Hepatic stellate cell (primary cell): Measurements from ENCODE around the gene CMIP.
A peak's percentile ranks its signal among the peaks of the same experiment; 100 is the strongest.

ENCODE experiments used
- DNase-seq: peaks from one replicate; pipeline ENCODE4 v3.0.0; 2011; ENCODE audit warnings: low spot score

The CMIP gene

DNA sequence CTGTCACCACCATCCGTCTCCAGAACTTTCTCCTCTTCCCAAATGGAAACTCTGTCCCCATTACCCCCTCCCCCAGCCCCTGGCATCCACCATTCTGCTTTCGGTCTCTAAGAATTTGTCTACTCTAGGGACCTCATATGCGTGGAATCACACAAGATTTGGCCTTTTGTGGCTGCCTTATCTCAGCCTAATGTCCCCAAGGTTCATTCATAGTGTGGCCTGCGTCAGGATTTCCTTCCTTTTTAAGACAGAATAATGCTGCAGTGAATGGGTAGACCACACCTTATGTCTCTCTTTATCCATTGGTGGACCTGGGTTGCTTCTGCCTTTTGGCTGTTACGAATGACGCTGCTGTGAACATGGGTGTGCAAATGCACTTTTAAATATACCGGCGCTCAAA, 194.7 kb downstream of the CMIP start:
- DNase-seq, result no peak

DNA sequence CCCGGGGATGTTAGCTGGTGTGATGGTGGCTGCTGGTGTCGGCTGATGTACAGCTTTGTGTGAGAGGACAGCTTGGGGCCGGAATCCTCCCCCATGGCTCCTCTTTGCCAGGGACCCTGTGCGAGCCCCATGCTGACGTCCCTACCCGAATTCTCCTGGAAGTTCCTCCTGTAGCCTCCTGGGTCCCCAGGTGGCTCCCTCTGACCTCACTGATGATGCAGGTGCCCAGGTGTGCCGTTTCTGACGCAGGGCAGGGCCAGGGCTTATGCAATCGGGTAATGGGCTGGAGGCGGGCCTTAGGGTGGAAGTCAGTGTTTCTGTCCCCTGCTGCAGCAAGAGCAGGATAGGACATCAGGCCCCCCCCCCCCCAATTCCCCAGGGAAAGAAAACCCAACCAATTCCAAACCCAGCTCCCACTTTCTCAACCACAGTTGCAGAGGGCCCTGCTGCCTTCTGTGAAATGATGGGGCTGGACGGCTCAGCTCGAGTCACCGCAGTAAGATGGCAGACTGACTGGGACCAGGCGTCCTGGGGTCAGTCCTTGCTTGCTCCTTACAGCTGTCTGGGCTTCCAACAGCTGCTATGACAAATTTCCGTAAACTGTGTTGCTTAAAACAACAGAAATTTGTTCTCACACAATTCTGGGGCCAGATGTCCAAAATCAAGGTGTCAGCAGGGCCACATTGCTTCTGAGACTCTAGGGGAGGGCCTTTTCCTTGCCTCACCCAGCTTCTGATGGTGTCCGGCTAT, 195.5 kb downstream of the CMIP start:
- no peak for DNase-seq

DNA sequence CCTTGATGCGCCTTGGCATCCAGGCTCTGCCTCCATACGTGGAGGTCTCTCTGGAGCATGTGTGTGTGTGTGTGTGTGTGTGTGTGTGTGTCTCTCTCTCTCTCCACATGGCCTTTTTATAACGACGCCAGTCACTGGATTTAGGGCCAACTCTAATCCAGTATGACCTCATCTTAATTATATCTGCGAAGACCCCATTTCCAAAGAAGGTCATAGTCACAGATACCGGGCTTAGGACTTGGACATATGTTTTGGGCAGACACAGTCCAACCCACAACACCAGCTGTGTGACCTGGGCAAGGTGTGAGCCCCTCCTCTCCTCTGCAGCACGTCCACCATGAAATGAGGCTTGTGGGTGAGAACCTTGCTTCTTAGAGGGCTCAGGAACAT, 196.1 kb downstream of the CMIP start:
- no peak for DNase-seq

DNA sequence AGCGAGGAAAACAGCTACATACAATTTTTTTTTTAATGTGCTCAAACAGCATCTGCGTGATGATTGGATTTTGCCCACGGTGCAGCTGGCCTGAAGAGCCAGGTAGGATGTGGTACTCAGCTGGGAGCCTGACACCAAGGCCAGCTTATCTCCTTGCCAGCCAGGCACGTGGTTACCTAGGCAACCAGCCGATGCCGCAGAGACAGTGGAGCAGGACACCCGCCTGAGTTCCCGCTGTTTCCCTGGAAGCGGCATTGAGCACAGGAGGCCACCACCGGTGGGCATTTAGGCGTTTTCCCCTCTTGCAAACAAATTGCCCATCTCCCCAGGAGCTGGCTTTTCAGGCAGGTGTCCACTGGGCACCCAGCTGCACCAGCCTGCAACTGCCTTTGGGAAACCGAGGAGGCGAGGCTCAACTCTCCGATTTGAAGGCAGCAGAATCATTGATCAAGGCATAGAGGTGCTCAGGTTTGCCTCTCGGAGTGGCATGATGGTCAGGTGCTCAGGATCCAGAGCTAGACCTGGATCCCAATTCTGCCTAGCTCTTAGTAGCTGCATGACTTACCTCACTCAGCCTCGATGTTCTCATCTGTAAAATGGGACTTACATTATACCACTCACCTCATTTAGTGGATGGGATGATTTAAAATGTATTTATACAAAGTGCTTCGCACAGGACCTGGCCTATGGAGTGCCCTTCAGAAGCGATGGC, 196.9 kb downstream of the CMIP start:
- DNase-seq, result no peak

DNA sequence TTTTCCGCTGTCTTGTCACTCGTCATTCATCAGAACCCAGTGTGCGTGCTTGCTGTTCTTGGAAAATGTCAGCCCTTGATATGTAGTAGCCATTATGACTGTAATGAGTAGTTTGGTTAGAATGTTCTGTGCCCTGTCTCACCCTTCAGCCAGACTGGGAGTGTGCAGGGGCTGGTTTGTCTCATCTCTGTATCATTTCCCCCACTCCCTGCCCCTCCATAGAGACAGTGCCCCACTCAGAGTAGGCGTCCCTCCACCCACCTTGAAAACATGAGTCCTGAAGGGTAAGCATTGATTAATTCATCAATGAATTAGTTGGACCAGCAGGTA, 197.5 kb downstream of the CMIP start:
- DNase-seq, result no peak

DNA sequence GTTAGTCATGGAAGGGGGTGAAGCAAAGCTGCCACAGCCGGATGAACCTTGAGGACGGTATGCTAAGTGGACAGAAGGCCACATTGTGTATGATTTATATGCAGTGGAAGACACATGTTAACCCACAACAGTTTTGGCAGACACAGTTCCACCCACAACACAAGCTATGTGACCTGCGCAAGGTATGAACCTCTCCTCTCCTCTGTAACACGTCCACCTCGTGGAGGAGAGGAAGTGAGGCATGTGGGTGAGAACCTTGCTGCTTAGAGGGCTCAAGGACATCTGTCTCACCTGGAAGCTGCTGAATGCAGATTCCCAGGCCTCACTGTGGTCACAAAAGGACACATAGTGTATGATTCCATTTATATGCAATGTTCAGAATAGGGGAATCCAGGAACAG, 198.3 kb downstream of the CMIP start:
- no peak for DNase-seq

DNA sequence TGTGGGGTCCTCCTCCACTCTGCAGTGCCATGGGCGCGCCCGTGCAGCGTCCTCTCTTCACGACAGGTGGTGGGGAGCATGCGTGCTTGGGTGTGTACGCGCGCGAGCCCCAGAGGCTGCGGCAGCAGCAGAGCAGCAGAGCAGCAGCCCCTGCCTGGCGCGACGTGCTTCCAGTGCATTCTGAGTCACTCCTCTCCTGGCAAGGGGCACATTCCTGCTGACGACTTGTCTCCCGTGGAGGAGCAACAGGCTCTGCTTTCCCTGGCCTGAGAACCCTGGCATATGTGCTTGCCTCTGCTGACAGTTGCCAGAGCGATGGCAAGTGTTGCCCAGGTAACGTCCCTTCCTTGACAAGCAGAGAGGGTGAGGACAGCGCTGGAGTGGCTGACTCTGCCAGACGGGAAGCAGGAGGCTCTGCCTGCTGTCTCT, 200.7 kb downstream of the CMIP start:
- DNase-seq, result peak; percentile 44

DNA sequence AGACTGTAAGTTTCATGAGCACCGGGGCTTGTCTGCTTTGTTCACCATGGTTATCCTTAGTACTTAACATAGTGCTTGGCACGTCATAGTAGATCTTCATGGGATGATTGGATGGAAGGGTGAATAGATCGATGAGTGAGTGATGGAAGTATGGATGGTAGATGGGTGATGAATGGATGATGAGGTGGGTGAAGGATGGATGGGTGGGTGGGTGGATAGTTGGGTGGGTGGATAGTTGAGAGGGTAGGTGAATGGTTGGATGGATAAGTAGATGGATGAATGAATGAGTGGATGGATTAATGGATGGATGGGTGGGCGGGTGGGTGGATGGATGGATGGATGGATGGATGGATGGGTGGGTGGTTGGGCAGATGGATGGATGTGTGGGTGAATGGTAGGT, 201.3 kb downstream of the CMIP start:
- DNase-seq, result no peak

DNA sequence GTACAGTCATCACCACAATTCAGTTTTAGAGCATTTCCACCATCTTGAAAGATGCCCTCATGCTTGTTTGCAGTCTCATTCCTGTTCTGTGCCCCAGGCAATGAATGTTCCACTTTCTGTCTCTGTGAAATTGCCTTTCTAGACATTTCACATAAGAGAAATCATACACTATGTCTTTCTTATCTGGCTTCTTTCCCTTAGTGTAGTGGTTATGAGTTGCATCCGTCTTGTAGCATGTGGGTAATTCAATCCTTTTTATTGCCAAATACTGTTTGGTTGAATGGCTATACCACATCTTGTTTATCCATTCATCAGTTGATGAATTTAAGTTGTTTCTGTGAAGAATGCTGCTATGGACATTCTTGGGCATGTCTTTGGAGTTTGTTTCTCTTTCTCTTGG, 202.0 kb downstream of the CMIP start:
- DNase-seq, result no peak

DNA sequence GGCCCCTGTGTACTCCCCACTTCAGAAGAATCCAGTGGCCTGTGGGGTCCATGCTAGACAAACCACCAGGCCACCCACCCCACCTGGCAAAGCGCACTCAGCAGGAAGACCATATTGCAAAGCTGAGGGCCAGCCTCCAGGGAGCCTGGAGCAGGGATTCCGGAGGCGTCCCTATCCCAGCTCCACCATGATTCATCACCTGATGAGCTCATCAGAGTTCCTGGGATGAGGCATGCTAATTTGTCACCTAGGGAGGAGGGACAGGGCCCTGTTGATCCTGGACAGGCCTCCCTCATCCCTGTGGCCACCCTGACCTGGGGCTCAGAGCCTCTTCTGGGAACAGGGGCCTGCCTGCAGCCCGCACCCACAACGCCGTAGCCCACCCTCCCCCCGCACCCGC, 202.9 kb downstream of the CMIP start:
- DNase-seq, result peak; percentile 87

DNA sequence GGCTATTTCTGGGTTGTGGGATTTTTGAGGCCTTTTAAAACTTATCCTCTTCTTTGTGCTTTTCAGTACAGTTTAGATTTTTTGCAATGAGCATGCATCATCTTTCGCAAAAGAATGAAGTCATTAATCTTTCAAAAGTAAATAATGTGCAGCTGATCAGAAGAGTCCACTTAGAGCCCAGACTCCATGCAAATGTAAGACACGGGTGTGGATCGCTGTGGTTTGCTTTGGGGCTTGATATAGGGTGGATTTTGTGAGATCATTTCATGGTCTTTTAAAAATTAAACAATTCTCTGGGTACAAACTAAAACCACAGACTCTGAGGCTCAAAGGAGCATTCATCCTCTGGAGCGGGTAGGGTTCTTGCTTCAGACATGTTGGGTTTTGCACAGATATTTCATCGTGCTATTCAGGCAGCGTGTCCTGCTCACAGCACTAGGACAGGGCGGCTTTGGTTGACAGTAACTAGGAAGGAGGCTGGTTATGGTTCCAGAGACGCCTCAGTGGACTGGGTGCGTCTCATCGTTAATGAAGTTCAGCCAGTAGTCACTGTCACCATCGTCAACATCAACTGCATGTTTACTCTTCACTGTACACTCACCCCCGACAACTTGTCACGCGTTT, 205.1 kb downstream of the CMIP start:
- no peak for DNase-seq

DNA sequence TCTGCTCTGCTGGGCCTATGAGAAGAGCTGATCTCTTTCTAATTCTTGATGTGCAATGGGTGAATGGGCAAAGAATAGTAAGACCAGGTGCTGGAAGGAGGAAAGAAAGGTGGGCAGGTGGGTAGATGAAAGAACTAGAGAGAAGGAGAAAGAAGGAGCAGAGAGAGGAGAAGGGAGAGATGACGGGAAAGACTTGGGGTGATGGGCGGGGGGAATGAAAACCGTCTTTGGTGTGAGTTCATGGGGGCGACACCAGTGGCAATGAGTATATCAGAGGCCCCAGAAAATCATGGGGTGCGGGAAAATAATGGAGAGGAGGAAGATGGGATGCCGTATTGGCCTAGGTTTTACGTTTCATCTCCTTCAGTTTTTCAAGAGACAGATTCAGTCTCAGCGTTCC, 205.7 kb downstream of the CMIP start:
- DNase-seq, result no peak

DNA sequence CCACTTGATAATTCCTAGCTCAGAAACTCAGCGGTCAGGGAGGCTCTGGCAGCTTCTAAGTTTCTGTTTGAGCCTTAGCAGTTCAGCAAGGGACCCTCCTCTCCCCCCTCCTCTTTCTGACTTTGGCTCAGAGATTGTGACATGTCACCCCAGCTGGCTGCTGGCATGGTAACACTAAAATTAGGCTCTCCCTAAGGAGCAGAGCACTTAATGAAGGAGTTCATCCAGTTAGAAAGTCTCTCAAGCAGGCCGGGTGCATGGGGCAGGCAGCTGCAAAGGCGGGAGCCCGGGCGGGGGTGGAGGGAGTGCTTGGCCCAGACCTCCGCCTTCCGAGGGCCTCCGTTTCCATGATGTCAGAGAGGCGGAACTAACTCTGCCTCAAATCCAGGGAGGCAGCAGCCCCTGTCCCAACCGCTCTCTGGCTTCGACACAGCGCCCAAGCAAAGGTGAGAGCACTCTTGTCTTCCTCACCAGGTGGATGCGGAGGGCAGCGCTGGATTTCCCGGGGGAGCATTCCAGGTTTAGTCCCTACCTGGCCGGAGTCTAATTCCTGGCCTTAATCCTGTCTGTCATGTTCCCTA, 206.5 kb downstream of the CMIP start:
- DNase-seq, result no peak

DNA sequence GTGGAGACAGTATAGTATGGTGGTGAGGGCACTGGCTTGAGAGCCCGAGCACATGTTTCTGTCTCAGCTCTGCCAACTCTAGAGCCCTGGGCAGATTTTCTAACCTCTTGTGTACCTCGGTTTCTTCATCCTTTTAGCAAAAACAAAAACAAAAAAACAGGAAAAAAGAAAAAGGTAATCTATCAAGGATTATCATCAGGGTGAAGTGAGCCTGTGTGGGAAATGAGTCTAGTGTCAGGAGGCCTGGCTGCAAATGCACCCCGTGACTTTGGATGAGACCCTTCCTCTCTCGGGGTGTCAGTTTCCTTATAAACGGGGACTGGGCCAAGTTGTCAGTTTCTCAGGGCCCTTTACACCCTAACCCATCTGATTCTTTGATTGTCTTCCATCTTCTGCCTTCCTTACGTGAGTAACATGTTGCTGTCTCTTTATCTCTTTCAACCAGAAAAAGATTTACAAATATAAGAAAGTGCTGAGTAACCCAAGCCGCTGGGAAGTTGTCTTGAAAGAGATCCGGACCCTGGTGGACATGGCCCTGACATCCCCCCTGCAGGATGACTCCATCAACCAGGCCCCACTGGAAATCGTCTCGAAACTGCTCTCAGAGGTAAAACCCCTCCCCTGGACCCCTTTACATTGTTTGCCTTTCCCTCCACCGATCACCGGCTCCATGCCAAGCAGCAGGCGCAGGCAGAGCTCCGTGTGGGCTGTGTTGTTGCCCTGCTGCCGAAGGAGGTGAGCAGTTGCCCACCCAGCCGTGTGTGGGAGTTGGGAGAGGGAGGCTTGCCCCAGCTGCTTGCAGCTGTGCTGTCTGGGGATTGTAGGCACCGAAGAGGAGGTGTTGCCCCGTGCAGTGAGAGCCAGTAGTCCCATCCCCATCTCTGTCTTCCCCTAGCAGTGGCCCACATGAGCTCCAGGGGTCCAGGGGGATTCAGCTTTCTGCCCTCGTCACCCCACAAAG, 207.4 kb downstream of the CMIP start:
- DNase-seq, result no peak

DNA sequence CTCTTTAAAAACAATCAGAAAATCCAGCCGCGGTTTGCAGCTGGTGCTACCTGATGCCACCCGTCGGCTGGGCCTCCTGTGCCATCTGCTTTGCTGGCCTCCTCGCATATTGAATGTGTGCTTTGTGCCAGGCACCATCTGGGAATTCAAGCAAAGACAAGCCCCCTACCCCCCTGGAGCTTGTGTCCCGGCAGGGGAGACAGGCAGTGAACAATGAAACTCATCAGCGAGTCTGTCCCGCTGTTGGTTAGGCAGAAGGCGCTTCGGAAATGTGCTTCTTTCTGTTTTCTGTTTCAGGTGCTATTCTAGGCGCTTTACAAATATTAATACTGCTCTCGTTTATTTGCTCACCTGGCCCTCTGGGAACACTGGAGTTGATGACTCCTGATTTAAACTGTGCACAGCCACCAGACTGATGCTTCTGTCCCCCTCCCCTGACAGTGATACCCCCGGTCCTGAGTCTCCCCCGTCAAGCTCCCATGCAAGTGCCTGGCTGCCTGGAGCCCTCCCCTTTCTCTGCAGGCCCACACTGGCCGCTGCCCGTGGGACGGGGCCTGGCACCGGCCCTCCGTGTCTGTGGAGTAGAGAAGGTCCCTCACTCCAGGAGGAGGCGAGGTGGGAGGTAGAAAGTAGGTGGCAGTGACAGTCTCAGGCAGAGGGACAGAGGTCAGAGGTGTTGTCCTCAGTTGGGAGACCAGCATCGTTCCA, 208.3 kb downstream of the CMIP start:
- DNase-seq, result no peak

DNA sequence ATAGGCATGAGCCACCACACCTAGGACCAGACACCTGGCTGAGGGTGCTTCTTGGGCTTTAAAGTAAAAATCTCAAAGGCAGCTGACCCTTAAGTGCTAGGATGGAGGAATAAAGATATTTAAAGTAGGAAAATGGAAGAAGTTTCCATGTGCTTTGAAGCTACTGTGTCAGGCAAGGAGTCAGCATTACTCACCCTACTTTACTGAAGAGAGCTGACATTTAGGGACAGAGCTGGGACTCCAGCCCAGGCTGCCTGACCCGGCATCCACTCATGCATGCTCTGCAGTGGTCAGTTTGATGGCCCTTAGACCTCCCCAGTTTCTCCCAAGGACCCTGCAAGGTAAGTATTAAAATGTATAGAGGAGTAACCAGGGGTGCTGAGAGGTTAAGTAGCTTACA, 209.7 kb downstream of the CMIP start:
- peak; percentile 36 for DNase-seq

DNA sequence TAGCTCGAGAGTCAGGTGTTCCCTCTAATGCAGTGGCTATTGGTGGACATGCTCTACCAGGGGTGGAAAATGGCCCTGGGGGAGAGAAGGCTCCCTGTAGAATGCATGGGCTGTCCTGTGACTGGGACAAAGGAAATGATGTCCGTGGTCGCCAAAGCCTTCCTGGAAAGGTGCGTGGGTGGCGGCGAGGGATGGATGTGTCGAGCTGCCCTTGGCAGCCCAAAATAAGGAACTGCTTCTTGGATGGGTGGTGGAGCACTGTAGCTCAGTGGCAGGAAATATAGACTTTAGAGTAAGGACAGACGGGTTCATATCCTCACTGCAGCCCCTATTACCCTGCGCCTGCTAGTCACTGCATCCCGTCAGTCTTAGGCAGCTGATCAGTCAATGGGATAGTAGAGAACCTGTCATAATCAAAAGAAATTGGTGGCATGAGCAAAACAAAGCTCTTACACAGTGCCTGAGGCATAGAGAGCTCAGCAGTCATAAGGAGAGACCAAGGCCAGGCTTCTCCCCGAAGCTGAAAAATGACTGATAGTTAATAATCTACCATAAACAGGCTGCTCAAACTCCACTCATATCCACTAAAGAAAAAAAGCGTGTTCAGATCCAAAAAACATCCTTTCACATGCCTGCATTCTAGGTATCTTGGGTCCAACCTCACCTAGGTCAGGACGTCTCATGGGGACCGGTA, 211.0 kb downstream of the CMIP start:
- no peak for DNase-seq

DNA sequence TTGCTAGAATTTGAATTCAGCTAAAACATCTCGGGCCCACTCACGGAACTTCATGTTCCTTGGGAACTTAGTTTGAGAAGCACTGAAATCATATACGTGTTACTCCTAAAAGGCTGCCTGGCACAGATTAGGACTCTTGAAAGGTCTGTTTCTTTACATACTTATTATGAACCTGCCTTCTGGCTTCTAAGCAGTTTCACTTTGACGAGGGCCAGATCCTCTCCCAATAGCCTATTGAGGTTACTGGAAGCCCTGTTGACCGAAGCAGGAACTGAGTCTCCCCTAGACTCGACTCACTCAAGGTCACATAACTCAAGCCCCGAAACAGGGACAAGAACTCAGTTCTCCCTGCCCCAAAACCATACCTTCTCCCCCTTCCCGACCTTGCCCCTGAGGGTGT, 212.6 kb downstream of the CMIP start:
- DNase-seq, result no peak

DNA sequence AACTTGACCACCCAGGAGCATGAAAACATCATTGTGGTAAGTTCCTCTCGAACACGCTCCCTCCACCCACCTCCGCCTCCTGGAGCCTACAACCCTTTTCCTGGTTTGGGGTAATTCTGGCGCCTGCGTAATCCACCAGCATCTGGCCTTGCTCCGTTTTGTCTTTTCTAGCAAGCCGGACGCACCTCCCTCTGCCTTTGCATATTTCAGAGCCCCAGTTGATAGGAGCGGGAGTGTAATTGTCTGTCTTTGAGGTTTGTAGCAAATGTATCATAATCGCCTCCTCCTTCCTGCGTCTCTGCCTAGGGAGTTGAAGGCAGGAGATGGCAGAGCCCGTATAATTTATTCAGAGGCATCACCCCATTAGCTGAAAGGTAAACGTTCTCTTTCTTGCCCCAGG, 213.2 kb downstream of the CMIP start:
- DNase-seq, result no peak

DNA sequence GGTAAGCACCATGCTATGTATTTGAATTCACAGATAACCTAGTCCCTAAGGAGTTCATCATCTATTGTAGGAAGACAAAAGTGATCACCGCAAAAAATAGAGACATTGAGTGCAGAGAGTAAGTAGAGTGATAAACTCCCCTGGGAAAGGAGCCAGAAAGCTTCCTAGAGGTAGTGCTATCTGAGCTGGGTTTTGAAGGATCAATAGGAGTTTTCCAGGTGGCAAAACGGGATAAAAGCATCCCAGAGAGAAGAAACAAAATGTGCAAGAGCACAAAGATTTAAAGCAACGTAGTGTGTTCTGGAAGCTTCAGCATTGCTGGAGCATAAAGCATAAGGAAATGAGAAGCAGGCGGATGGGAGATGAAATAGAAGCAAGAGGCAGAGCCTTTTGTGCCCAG, 213.8 kb downstream of the CMIP start:
- no peak for DNase-seq

DNA sequence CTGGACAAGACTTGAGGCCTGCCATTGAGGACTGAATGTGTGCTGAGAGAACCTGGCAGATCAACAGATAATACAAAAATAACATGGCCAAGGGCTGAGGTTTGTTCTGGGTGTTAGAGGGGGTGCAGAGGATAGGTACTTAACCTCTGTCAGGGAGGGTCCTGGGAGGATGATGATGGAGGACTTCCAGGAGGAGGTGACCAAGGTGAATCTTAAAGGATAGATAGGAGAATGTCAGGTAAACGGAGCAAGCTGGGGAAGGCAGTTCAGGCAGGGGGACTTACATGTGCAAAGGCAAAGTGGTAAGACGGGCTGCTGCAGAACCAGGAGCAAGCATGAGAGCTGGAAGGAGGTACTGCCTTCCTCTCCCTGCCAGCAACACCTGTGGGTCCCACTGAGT, 214.6 kb downstream of the CMIP start:
- DNase-seq, result no peak
